Measurements from ENCODE around the gene CSKMT.

- TF ChIP-seq CTCF (IDR thresholded peaks at IDR 0.05; ENCODE audit: low read length) (no peak), EZH2 (IDR thresholded peaks at IDR 0.05; ENCODE audit: borderline replicate concordance, low read length) (no peak)
Measured at GRCh38 chr11:62708793-62709192, 43.7 kb downstream of the CSKMT start.

Measured in OCI-LY1 (cell line).